Astrocyte (in vitro differentiated cells and primary cell): ENCODE data around the gene PIK3C2B.

Experiments
- EZH2 ChIP-seq: IDR thresholded peaks from 2 replicates; pipeline ENCODE4 v1.6.1; 2012; ENCODE audit warnings: mild to moderate bottlenecking, low read length, inconsistent platforms; ENCODE audit not compliant: insufficient read depth
- TF ChIP-seq, protein P1 (sequence below): IDR thresholded peaks from 2 replicates; pipeline ENCODE4 v1.5.1; 2011; ENCODE audit warnings: low read depth, mild to moderate bottlenecking, inconsistent platforms, low read length, moderate library complexity; ENCODE audit not compliant: insufficient read depth

DNA sequence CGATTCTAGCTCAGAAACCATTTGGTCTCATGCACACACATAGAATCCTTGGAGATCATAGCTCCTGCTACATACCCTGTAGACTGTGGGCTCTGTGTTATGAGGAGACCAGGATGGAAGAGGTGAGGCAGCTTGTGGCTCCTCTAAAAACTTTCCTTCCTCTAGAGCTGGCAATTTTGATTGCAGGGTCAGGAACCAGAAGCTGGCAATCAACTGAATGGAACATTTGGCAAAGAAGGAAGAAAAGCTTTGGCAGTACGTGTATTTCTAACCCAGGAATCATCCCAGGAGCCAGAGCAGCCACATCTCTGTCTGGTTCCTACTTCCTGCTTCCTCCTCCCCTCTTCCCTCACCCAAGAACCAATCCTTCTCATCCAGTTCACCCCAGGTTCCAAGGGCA is 15.7 kb downstream of the PIK3C2B start:
- TF ChIP-seq, protein P1, sequence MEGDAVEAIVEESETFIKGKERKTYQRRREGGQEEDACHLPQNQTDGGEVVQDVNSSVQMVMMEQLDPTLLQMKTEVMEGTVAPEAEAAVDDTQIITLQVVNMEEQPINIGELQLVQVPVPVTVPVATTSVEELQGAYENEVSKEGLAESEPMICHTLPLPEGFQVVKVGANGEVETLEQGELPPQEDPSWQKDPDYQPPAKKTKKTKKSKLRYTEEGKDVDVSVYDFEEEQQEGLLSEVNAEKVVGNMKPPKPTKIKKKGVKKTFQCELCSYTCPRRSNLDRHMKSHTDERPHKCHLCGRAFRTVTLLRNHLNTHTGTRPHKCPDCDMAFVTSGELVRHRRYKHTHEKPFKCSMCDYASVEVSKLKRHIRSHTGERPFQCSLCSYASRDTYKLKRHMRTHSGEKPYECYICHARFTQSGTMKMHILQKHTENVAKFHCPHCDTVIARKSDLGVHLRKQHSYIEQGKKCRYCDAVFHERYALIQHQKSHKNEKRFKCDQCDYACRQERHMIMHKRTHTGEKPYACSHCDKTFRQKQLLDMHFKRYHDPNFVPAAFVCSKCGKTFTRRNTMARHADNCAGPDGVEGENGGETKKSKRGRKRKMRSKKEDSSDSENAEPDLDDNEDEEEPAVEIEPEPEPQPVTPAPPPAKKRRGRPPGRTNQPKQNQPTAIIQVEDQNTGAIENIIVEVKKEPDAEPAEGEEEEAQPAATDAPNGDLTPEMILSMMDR = no peak
- TF ChIP-seq EZH2 = no peak
